ENCODE data around the gene BSN.

Gene BSN

DNA sequence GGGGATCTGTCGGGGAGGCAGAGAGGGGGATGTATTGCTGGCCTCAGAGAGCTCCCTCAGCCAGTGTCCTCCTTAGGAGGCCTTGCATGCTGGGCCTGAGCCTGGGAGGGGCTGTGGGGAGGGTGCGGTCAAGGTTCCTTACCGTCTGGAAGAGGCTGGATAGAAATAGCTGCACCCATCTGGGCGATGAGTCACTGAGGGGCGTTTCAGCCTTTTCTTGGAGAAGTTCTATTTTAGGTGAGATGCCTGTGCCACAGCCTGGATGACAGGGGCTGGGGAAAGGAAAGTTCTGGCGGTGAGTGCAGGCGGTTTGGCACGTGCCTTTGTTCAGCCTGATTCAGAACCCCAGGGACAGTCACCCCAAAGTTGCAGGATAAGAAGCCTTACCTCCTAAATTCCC lies 84.2 kb downstream of the BSN start:
- H3K36me3 ChIP-seq (ENCODE audit: insufficient read depth, low read length) = no peaks in the 10 kb centered on the region
- H3K4me1 ChIP-seq (ENCODE audit: insufficient read depth, low read length) = no peaks in the 10 kb centered on the region
- no peaks in the 10 kb centered on the region for H3K27me3 ChIP-seq (ENCODE audit: control insufficient read depth in 1 of 2, insufficient read depth in 2 of 2, low read length in 2 of 2)
- no peak overlapping the region for H3K9ac ChIP-seq (ENCODE audit: low read length)
- H3K9me3 ChIP-seq (ENCODE audit: low read length) = no peaks in the 10 kb centered on the region
- no peak overlapping the region for H3K4me3 ChIP-seq (ENCODE audit: low read depth in 1 of 2, low read length in 2 of 2)
- H3K27ac ChIP-seq (ENCODE audit: low read depth, low read length) = no peak overlapping the region

DNA sequence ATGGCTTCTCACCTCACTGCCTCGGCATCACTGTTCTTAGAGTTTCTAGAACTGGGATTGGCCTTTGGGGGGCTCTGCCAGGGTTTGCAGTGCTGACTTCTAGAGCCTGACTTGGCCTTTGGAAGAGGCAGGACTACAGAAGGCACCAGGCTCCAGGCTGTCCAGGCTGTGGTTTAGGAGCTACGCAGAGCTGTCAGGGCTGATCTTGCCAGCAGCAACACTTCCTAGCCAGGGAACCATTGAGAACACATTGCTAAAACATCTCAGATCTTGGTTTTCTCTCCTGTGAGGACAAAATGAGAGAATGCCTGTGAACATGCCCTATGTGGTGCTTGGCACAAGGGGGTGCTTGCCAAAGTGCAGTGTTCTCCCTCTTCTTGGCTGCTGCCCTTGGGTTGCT lies 85.3 kb downstream of the BSN start:
- no peaks in the 10 kb centered on the region for H3K27me3 ChIP-seq (ENCODE audit: control insufficient read depth in 1 of 2, insufficient read depth in 2 of 2, low read length in 2 of 2)
- no peak overlapping the region for H3K9ac ChIP-seq (ENCODE audit: low read length)
- no peaks in the 10 kb centered on the region for H3K36me3 ChIP-seq (ENCODE audit: insufficient read depth, low read length)
- H3K27ac ChIP-seq (ENCODE audit: low read depth, low read length) = no peak overlapping the region
- no peaks in the 10 kb centered on the region for H3K4me1 ChIP-seq (ENCODE audit: insufficient read depth, low read length)
- no peak overlapping the region for H3K4me3 ChIP-seq (ENCODE audit: low read depth in 1 of 2, low read length in 2 of 2)
- H3K9me3 ChIP-seq (ENCODE audit: low read length) = no peaks in the 10 kb centered on the region

DNA sequence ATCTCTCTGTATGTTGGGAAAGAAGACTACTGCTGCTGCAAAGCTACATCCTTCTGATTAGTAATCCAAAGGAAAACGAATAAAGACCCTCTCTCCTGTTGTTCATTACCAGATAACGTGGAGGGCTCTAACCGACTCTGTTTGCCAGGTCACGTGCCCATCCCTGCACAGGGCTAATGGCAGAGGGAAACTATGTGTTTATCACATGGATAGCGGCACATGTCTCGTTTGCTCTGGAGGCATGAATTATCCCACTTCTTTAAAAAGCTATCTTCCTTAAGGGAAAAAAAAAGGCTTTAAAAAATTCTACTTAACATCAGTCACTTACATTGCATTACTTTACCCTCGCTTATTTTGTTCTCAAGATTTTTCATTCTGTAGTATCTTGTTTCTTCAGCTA lies 87.0 kb downstream of the BSN start:
- H3K4me1 ChIP-seq (ENCODE audit: insufficient read depth, low read length) = no peaks in the 10 kb centered on the region
- no peak overlapping the region for H3K27ac ChIP-seq (ENCODE audit: low read depth, low read length)
- no peak overlapping the region for H3K9ac ChIP-seq (ENCODE audit: low read length)
- no peaks in the 10 kb centered on the region for H3K36me3 ChIP-seq (ENCODE audit: insufficient read depth, low read length)
- no peaks in the 10 kb centered on the region for H3K27me3 ChIP-seq (ENCODE audit: control insufficient read depth in 1 of 2, insufficient read depth in 2 of 2, low read length in 2 of 2)
- no peaks in the 10 kb centered on the region for H3K9me3 ChIP-seq (ENCODE audit: low read length)
- H3K4me3 ChIP-seq (ENCODE audit: low read depth in 1 of 2, low read length in 2 of 2) = no peak overlapping the region

DNA sequence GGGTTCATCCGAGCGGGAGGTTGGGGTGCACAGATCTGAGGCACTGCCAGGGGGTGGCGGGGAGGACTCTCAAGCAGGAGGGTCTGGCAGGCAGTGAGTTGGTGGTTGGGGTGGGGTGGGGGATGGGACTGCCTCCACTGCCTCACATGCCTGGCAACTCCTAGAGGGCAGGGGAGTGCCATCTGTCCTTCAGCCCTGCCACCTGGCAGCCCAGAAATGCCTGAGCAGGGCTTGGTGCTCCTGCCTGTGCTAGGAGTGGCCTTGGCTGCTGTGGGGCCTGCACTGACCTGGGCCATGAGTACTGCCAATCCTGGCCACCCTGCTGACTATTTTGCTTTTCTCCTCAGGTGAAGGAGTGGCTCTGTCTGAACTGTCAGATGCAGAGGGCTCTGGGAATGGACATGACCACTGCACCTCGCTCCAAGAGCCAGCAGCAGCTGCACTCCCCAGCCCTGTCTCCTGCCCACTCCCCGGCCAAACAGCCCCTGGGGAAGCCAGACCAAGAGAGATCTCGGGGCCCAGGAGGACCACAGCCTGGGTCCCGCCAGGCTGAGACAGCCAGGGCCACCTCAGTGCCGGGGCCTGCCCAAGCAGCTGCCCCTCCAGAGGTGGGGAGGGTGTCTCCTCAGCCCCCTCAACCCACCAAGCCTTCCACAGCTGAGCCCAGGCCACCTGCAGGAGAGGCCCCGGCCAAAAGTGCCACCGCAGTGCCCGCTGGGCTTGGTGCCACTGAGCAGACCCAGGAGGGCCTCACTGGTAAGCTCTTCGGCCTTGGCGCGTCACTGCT lies 87.8 kb downstream of the BSN start:
- Histone ChIP-seq H3K36me3 (ENCODE audit: insufficient read depth, low read length) (no peaks in the 10 kb centered on the region), H3K4me3 (ENCODE audit: low read depth in 1 of 2, low read length in 2 of 2) (no peak overlapping the region), H3K27ac (ENCODE audit: low read depth, low read length) (no peak overlapping the region), H3K4me1 (ENCODE audit: insufficient read depth, low read length) (no peaks in the 10 kb centered on the region), H3K9me3 (ENCODE audit: low read length) (no peaks in the 10 kb centered on the region), H3K9ac (ENCODE audit: low read length) (no peak overlapping the region), H3K27me3 (ENCODE audit: control insufficient read depth in 1 of 2, insufficient read depth in 2 of 2, low read length in 2 of 2) (no peaks in the 10 kb centered on the region)

DNA sequence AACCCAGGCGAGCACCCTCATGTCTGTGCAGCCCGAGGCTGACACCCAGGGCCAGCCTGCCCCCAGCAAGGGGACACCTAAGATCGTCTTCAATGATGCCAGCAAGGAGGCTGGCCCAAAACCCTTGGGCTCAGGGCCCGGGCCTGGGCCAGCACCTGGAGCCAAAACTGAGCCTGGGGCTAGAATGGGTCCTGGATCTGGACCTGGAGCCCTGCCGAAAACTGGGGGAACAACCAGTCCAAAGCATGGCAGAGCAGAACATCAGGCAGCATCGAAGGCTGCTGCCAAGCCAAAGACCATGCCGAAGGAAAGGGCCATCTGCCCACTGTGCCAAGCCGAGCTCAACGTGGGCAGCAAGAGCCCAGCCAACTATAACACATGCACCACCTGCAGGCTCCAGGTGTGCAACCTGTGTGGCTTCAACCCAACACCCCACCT lies 88.5 kb downstream of the BSN start:
- Histone ChIP-seq H3K9me3 (ENCODE audit: low read length) (no peaks in the 10 kb centered on the region), H3K9ac (ENCODE audit: low read length) (no peak overlapping the region), H3K4me1 (ENCODE audit: insufficient read depth, low read length) (no peaks in the 10 kb centered on the region), H3K27ac (ENCODE audit: low read depth, low read length) (no peak overlapping the region), H3K4me3 (ENCODE audit: low read depth in 1 of 2, low read length in 2 of 2) (no peak overlapping the region), H3K36me3 (ENCODE audit: insufficient read depth, low read length) (no peaks in the 10 kb centered on the region), H3K27me3 (ENCODE audit: control insufficient read depth in 1 of 2, insufficient read depth in 2 of 2, low read length in 2 of 2) (no peaks in the 10 kb centered on the region)

DNA sequence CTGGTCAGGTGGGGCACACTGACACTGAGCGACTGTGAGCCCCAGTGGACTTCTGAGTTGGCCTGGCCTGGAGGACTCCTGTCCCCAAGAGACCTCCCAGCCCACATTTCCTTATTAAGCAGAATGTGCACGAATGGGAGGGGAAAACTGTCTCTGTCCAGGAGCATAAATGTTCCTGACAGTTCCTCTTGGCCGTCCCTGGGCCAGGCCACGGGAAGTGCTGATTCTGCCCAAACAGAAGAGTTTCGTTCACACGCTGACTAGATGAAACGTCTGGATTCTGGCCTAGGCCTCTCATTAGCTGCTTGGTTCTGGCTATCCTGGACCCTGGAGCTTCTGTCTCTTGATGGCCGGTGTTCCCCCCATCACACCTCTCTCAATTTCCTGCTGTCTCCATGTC lies 90.4 kb downstream of the BSN start:
- Histone ChIP-seq H3K27ac (ENCODE audit: low read depth, low read length) (no peak overlapping the region), H3K9ac (ENCODE audit: low read length) (no peak overlapping the region), H3K36me3 (ENCODE audit: insufficient read depth, low read length) (no peaks in the 10 kb centered on the region), H3K27me3 (ENCODE audit: control insufficient read depth in 1 of 2, insufficient read depth in 2 of 2, low read length in 2 of 2) (no peaks in the 10 kb centered on the region), H3K4me3 (ENCODE audit: low read depth in 1 of 2, low read length in 2 of 2) (no peak overlapping the region), H3K4me1 (ENCODE audit: insufficient read depth, low read length) (no peaks in the 10 kb centered on the region), H3K9me3 (ENCODE audit: low read length) (no peaks in the 10 kb centered on the region)

DNA sequence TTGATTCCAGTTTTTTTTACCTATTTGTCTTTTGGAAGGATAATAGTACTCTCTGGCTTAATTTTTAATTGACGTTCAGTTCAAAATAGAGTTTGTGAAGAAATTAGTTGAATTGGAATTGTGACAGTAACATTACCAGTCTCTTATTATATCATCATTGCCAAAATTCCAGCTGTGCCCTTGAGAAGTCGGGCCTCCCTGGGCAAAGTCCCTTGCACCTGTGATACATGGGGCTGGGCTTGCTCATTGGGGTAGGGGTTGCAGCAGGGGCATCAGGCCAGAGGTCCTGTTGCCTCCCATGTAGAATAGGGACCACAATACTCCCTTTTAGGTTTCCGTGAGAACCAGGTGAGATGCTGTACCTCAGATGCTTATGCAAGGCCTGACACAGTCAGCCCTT lies 92.0 kb downstream of the BSN start:
- Histone ChIP-seq H3K36me3 (ENCODE audit: insufficient read depth, low read length) (no peaks in the 10 kb centered on the region), H3K4me3 (ENCODE audit: low read depth in 1 of 2, low read length in 2 of 2) (no peak overlapping the region), H3K9ac (ENCODE audit: low read length) (no peak overlapping the region), H3K27ac (ENCODE audit: low read depth, low read length) (no peak overlapping the region), H3K4me1 (ENCODE audit: insufficient read depth, low read length) (no peaks in the 10 kb centered on the region), H3K9me3 (ENCODE audit: low read length) (no peaks in the 10 kb centered on the region), H3K27me3 (ENCODE audit: control insufficient read depth in 1 of 2, insufficient read depth in 2 of 2, low read length in 2 of 2) (no peaks in the 10 kb centered on the region)

DNA sequence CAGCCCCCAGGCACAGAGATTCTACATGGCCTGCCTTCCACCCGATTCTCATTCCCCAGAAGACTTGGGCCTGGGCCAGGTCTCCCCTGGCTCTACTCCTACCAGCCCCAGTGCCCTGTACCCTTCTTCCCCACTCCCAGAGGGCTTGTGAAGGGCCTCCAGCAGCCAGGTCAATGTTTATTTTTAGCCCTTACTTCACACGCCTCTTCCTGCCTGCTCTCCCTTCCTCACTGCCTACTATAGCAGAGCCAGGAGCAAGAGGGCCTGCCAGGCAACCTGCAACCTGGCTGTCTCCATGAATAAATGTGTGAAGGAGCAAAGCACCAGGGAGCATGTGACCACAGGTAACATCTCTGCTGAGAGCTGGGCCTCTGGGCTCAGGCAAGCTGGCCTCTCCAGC lies 93.5 kb downstream of the BSN start:
- H3K9ac ChIP-seq (ENCODE audit: low read length) = no peak overlapping the region
- H3K36me3 ChIP-seq (ENCODE audit: insufficient read depth, low read length) = no peaks in the 10 kb centered on the region
- H3K4me3 ChIP-seq (ENCODE audit: low read depth in 1 of 2, low read length in 2 of 2) = no peak overlapping the region
- H3K4me1 ChIP-seq (ENCODE audit: insufficient read depth, low read length) = no peaks in the 10 kb centered on the region
- H3K27me3 ChIP-seq (ENCODE audit: control insufficient read depth in 1 of 2, insufficient read depth in 2 of 2, low read length in 2 of 2) = no peaks in the 10 kb centered on the region
- no peaks in the 10 kb centered on the region for H3K9me3 ChIP-seq (ENCODE audit: low read length)
- no peak overlapping the region for H3K27ac ChIP-seq (ENCODE audit: low read depth, low read length)

DNA sequence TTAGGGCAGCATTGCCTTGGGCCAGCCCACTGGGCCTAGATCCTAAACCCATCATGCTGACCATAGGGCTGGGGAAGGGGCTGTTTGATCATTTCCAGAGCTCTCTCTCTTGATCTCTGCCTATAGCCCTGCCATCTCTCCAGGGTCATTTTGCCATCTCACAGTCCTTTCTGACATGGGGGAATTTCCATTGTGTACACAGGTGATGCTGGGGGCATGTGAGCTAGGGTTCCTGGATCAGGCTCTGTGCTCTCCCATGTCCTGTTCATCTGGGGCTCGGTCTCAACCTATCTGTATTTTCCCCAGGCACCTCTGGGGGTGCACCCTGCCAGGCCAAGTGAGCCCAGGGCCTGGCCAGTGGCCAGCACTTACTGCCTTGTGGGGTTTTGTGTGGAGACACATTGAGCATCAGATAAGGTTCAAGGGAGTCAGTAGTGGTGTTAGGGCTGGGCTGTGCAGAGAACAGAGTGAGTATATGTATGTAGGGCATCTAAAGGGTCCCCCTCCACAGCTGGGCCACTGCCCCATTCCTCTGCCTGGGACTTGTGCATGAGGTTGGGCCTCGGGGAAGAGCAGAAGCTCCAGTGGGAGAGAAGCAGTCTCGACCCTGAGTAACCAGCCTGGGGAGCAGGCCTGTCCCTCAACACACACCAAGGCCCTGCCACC lies 94.2 kb downstream of the BSN start:
- H3K27ac ChIP-seq (ENCODE audit: low read depth, low read length) = no peak overlapping the region
- no peaks in the 10 kb centered on the region for H3K36me3 ChIP-seq (ENCODE audit: insufficient read depth, low read length)
- H3K9ac ChIP-seq (ENCODE audit: low read length) = no peak overlapping the region
- no peaks in the 10 kb centered on the region for H3K27me3 ChIP-seq (ENCODE audit: control insufficient read depth in 1 of 2, insufficient read depth in 2 of 2, low read length in 2 of 2)
- no peaks in the 10 kb centered on the region for H3K9me3 ChIP-seq (ENCODE audit: low read length)
- H3K4me3 ChIP-seq (ENCODE audit: low read depth in 1 of 2, low read length in 2 of 2) = no peak overlapping the region
- H3K4me1 ChIP-seq (ENCODE audit: insufficient read depth, low read length) = no peaks in the 10 kb centered on the region

DNA sequence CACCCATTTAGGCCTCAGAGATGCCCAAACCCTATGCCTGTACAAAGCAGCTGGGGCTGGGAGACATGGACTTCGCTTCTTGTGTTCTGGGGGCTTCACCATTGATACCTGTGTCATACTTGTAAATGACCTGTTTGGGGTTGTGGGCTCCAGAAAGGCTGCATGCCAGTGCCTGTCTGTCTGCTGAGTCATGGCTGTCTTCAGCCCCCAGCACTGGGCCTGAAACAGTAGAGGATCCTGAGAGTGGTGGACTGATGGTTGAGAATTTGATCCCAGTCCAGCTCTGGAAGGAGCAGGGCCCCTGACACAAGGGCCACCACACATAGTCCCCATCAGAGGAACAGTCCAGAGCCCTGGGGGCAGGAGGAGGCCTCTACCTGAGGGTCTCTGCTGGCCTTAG lies 95.3 kb downstream of the BSN start:
- Histone ChIP-seq H3K27me3 (ENCODE audit: control insufficient read depth in 1 of 2, insufficient read depth in 2 of 2, low read length in 2 of 2) (no peaks in the 10 kb centered on the region), H3K36me3 (ENCODE audit: insufficient read depth, low read length) (no peaks in the 10 kb centered on the region), H3K9me3 (ENCODE audit: low read length) (no peaks in the 10 kb centered on the region), H3K27ac (ENCODE audit: low read depth, low read length) (no peak overlapping the region), H3K4me3 (ENCODE audit: low read depth in 1 of 2, low read length in 2 of 2) (no peak overlapping the region), H3K9ac (ENCODE audit: low read length) (no peak overlapping the region), H3K4me1 (ENCODE audit: insufficient read depth, low read length) (no peaks in the 10 kb centered on the region)

DNA sequence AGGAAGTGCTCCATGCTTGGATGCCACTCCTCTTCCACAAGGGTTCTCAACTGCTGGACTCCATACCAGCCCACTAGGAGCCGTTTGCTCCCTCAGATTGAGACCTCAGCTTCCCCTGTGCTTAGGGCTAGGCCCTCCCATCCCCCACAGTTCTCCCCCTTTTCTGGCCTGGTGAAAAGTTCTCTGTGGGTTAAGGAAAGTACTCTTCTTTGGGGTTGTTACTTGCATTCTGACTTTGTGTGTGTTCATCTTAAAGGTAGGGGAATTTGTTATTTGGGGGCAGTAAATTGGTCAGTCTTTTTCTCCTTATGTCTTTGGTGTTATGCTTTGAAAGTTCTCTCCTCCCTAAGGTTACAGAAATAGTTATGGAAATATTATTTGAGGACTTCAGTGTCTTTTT lies 95.9 kb downstream of the BSN start:
- H3K4me1 ChIP-seq (ENCODE audit: insufficient read depth, low read length) = no peaks in the 10 kb centered on the region
- H3K36me3 ChIP-seq (ENCODE audit: insufficient read depth, low read length) = no peaks in the 10 kb centered on the region
- H3K9me3 ChIP-seq (ENCODE audit: low read length) = no peaks in the 10 kb centered on the region
- H3K4me3 ChIP-seq (ENCODE audit: low read depth in 1 of 2, low read length in 2 of 2) = no peak overlapping the region
- H3K27ac ChIP-seq (ENCODE audit: low read depth, low read length) = no peak overlapping the region
- no peaks in the 10 kb centered on the region for H3K27me3 ChIP-seq (ENCODE audit: control insufficient read depth in 1 of 2, insufficient read depth in 2 of 2, low read length in 2 of 2)
- no peak overlapping the region for H3K9ac ChIP-seq (ENCODE audit: low read length)

DNA sequence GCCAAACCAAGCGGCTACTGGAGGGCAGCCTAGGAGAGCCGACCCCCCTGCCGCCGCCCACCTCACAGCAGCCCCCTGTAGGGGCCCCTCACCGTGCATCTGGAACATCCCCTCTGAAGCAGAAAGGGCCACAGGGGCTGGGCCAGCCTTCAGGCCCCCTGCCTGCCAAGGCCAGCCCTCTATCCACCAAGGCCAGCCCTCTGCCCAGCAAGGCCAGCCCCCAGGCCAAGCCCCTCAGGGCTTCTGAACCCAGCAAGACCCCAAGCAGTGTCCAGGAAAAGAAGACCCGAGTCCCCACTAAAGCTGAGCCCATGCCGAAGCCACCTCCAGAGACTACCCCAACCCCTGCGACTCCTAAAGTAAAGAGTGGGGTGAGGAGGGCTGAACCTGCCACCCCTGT lies 96.4 kb downstream of the BSN start:
- Histone ChIP-seq H3K36me3 (ENCODE audit: insufficient read depth, low read length) (no peaks in the 10 kb centered on the region), H3K4me3 (ENCODE audit: low read depth in 1 of 2, low read length in 2 of 2) (no peak overlapping the region), H3K27me3 (ENCODE audit: control insufficient read depth in 1 of 2, insufficient read depth in 2 of 2, low read length in 2 of 2) (no peaks in the 10 kb centered on the region), H3K27ac (ENCODE audit: low read depth, low read length) (no peak overlapping the region), H3K9me3 (ENCODE audit: low read length) (no peaks in the 10 kb centered on the region), H3K9ac (ENCODE audit: low read length) (no peak overlapping the region), H3K4me1 (ENCODE audit: insufficient read depth, low read length) (no peaks in the 10 kb centered on the region)

Measured in muscle layer of colon (tissue), 2 donors.